Peyer's patch (tissue), 4 donors: Measurements from ENCODE around the gene AP4M1.

Experiments
- POLR2A ChIP-seq, 2 donors: fragments of 450-650 bp; IDR thresholded peaks; one replicate each; pipeline ENCODE4 v1.5.1; 2017; ENCODE audit warnings: antibody characterized with exemption in 2 of 2, mild to moderate bottlenecking in 2 of 2, moderate library complexity in 2 of 2
- TF ChIP-seq, protein P1 (sequence below), 6 experiments: fragments of 450-650 bp in 4 of 6; fragments of 200-600 bp in 2 of 6; sonication (generic) in 1 of 6; IDR thresholded peaks; one replicate each; pipeline ENCODE4 v1.5.1; 2017 to 2019; ENCODE audit warnings: antibody characterized with exemption in 6 of 6, mild to moderate bottlenecking in 3 of 6, moderate library complexity in 1 of 6

DNA sequence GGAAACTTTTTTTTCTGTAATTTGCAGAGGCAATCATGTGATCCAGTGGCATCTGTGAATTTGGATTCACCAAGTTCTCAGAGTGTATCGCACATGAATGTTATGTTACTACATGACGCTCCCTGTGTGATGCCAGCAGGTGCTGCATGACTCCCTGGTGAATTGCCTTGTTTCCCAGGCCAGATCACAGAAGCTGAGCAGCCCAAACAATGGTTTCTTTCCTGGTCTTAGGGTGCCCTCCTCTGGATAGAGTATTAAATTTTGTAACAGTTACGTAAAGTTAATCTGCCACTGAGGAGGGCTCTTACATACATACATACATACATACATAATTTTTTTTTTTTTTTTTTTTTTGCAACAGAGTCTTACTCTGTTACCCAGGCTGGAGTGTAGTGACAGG, 48.2 kb upstream of the AP4M1 start:
- TF ChIP-seq POLR2A (IDR thresholded peaks at IDR 0.05): no peak
- TF ChIP-seq, protein P1, sequence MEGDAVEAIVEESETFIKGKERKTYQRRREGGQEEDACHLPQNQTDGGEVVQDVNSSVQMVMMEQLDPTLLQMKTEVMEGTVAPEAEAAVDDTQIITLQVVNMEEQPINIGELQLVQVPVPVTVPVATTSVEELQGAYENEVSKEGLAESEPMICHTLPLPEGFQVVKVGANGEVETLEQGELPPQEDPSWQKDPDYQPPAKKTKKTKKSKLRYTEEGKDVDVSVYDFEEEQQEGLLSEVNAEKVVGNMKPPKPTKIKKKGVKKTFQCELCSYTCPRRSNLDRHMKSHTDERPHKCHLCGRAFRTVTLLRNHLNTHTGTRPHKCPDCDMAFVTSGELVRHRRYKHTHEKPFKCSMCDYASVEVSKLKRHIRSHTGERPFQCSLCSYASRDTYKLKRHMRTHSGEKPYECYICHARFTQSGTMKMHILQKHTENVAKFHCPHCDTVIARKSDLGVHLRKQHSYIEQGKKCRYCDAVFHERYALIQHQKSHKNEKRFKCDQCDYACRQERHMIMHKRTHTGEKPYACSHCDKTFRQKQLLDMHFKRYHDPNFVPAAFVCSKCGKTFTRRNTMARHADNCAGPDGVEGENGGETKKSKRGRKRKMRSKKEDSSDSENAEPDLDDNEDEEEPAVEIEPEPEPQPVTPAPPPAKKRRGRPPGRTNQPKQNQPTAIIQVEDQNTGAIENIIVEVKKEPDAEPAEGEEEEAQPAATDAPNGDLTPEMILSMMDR (IDR thresholded peaks at IDR 0.05): peak in 3 of 6 experiments; percentile 69 to 77 (median 76)
